Activated naive CD8-positive, alpha-beta T cell treated with anti-CD3 and anti-CD28 coated beads, Interleukin-2, amount 10 ng/mL, durations not matched to agents 7 days and 5 days (primary cell): Measurements from ENCODE around the gene ABCG5. TPM values are rescaled to one million over a fixed set of nuclear protein-coding genes. Genes with fewer than 3 reads are reported as not detected.

Experiments
- ATAC-seq: fragments of 150-1000 bp; cut with Tn5 transposase; one replicate; pipeline ENCODE4 v1.10.0; 2021; ENCODE audit warnings: low read depth, moderate library complexity
- POLR2A ChIA-PET: fragments of 350-600 bp; sonication (Branson Sonifier 250); formaldehyde crosslinking; loops from one replicate; lab custom pipeline; 2021; ENCODE audit warnings: antibody characterized with exemption; lab: Charles Lee
- DNase-seq: peaks from one replicate; pipeline ENCODE4 v3.0.0; 2021
- H3K27ac Mint-ChIP-seq: one replicate; pipeline ENCODE4 v1.8.0; 2022; ENCODE audit warnings: mild to moderate bottlenecking, mixed read lengths
- H3K27me3 Mint-ChIP-seq: one replicate; pipeline ENCODE4 v1.8.0; 2022; ENCODE audit warnings: mild to moderate bottlenecking, moderate library complexity, mixed read lengths
- H3K36me3 Mint-ChIP-seq: one replicate; pipeline ENCODE4 v1.8.0; 2021; ENCODE audit warnings: mild to moderate bottlenecking, mixed read lengths
- H3K4me1 Mint-ChIP-seq: one replicate; pipeline ENCODE4 v1.8.0; 2021; ENCODE audit warnings: mixed read lengths
- H3K4me3 Mint-ChIP-seq: one replicate; pipeline ENCODE4 v1.8.0; 2022; ENCODE audit warnings: mild to moderate bottlenecking, moderate library complexity, mixed read lengths
- H3K9me3 Mint-ChIP-seq: one replicate; pipeline ENCODE4 v1.8.0; 2021; ENCODE audit warnings: mixed read lengths
- total RNA-seq, 2 experiments: library from RNA; stranded (reverse); gene quantifications; one replicate each; pipeline ENCODE4 v1.2.3, GENCODE V29; 2021

ABCG5 gene
- total RNA-seq, 2 experiments from 2014 or later: not detected

DNA sequence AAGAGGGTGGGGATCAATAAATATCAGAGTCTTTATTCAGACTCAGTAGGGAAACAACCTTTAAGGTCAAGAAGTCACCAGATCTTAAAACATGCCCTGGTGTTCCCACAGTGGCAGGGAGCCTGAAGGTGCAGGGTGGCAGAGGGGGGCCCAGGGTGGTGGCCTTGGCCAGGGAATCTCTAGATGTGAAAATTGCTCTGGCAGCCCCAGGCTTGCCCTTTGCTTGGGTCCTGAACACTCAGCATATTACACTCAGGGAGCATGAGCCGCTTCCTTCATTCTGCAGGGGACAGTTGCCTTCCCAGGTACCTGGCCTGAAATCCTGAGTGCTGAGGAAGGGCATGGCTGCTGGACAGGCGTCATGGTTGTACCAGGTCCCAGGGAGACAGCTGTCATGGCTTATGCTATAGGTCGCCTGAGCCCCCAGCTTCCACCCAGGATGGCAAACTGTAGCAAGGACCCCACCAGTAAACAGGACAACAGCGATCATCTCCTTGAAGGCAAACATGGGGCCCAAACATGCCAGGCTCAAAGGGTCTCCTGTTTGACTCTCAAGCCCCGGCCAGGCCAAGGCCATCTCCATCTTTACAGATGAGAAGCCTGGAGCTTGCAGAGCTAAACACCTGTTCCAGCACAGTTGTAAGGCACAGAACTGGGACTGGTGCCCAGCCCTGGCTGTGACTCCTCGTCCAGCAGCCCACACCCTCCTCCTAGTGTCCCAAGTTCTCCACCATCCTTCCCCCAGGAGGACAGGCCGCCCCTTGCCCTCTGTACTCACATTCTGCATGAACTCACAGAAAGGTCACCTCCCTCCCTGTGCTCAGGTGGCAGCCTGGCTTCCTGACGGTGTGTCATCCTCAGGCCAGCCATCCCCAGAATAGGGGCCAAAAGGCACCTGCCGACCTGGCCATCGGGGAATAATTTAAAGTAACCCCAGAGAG, 14.8 kb upstream of the ABCG5 start:
- POLR2A ChIA-PET: interaction anchor here (0.7 kb wide), 1 partner anchor 216 kb away, joined by 3 read pairs; the partner anchor contains the start of gene PLEKHH2
- H3K36me3 Mint-ChIP-seq: no peaks in the 10 kb centered on the region
- H3K9me3 Mint-ChIP-seq: no peaks in the 10 kb centered on the region
- H3K4me3 Mint-ChIP-seq: no peak overlapping the region
- DNase-seq: no peak
- H3K27ac Mint-ChIP-seq: no peak overlapping the region
- ATAC-seq: no peak
- peaks cover 44% of the 10 kb centered on the region for H3K27me3 Mint-ChIP-seq
- H3K4me1 Mint-ChIP-seq: no peaks in the 10 kb centered on the region

DNA sequence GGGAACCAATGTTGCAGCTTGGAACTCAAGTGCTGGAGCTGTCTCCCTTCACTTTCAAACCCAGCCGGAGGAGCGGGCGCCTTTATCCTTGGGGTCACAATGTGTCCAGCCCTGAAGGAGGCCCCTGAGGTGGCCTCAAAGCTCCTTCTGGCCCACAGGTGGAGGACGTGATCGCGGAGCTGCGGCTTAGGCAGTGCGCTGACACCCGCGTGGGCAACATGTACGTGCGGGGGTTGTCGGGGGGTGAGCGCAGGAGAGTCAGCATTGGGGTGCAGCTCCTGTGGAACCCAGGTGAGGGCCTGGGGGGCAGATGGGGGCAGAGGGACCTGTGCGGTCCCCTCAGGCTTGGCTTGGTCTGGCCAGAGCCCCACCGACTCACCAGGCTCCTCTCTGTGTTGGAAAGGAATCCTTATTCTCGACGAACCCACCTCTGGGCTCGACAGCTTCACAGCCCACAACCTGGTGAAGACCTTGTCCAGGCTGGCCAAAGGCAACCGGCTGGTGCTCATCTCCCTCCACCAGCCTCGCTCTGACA, 13.6 kb upstream of the ABCG5 start:
- H3K27ac Mint-ChIP-seq: no peak overlapping the region
- ATAC-seq: no peak
- POLR2A ChIA-PET: interaction anchor here (0.5 kb wide), 1 partner anchor 45 kb away, joined by 3 read pairs; no protein-coding TSS in a partner anchor
- H3K9me3 Mint-ChIP-seq: no peaks in the 10 kb centered on the region
- H3K4me3 Mint-ChIP-seq: no peak overlapping the region
- H3K27me3 Mint-ChIP-seq: peaks cover 34% of the 10 kb centered on the region
- DNase-seq: no peak
- no peaks in the 10 kb centered on the region for H3K4me1 Mint-ChIP-seq
- no peaks in the 10 kb centered on the region for H3K36me3 Mint-ChIP-seq

DNA sequence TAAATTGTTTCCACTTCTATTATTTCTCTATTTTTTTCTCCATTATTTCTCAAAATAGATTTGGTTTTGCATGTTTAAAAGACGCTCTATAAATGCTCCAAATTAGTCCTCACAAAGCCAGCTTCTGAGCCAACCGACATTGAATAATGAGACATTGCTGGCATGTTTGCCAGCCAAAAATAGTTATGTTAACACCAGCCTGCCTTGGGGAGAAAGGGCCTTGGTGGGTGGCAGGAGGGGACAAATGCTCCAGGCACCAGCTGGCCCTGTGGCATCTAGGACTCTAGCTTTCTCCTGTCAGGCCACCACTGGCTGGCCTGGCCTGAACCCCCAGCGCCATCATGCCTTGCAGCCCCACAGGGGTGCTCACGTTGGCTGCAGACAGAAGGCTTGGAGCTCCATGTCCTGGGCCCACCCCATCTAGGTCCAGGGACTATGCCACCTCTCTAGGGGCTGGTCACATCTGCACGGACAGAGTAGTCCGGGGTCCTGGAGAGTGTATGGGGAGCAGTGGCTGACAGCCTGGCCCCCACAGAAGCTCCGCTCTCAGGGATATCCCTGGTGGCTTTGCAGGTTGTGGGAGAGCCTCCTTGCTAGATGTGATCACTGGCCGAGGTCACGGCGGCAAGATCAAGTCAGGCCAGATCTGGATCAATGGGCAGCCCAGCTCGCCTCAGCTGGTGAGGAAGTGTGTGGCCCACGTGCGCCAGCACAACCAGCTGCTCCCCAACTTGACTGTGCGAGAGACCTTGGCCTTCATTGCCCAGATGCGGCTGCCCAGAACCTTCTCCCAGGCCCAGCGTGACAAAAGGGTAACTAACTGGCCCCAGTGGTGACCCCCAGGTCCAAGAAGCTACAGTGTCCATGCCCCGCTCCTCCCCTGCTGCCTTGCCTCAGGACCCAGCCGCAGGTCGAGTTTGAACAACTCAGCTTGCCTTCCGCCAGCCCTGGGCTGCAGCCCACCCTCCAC, 12.7 kb upstream of the ABCG5 start:
- DNase-seq (no peak), ATAC-seq (no peak)
- Mint-ChIP-seq H3K9me3 (no peaks in the 10 kb centered on the region), H3K27ac (no peak overlapping the region), H3K4me1 (no peaks in the 10 kb centered on the region), H3K4me3 (no peak overlapping the region), H3K36me3 (no peaks in the 10 kb centered on the region), H3K27me3 (peaks cover 27% of the 10 kb centered on the region)
- POLR2A ChIA-PET: no interaction called here

DNA sequence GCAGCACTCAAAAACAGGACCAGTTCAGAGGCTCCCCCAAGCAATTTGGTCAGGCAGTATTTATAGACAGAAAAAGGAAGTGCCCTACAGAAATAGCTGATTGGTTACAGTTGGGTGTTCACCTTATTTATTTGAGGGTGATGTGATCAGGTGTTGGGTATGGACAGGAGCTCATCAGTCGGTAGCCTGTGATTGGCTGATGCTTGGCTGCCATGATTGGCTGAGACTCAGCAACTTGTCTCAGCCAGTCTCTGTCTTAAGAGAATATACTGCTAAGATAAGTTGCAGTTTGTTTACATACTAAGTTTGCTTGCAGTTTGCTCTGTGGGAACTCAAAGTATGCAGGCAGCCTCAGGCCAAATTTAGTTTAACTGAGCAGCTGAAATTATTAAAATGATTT, 9.6 kb upstream of the ABCG5 start:
- Mint-ChIP-seq H3K4me1 (no peaks in the 10 kb centered on the region), H3K9me3 (no peaks in the 10 kb centered on the region), H3K27ac (no peak overlapping the region), H3K36me3 (no peaks in the 10 kb centered on the region), H3K4me3 (no peak overlapping the region), H3K27me3 (peaks cover 10% of the 10 kb centered on the region)
- DNase-seq: no peak
- POLR2A ChIA-PET: no interaction called here
- ATAC-seq: no peak

DNA sequence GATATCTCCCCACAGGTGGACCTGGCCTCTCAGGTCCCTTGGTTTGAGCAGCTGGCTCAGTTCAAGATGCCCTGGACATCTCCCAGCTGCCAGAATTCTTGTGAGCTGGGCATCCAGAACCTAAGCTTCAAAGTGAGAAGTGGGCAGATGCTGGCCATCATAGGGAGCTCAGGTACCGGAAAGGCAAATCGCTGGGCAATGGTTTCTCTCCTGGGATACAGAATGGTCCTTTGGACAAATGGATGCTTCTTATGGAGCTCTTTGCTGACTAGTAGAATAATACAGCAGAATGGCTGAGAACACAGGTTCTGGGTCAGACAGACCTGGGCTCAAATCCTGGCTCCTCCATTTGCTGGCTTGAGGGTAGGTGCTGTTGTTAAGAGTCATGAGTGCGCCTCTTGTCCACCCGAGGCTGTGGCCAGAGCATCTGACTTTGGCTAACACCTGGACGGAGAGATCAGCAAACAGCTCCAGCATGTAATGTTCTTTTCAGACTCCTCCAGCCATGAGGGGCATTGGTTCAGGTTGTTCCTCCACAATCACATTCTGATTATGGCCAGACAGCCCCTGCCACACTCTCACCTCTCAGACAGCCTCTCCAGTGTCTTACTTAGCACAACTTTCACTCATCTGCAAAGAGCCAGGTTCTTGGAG, 7.6 kb upstream of the ABCG5 start:
- Mint-ChIP-seq H3K36me3 (no peaks in the 10 kb centered on the region), H3K4me1 (no peaks in the 10 kb centered on the region), H3K27ac (no peak overlapping the region), H3K4me3 (no peak overlapping the region), H3K9me3 (no peaks in the 10 kb centered on the region), H3K27me3 (peaks cover 10% of the 10 kb centered on the region)
- POLR2A ChIA-PET: interaction anchor here (0.5 kb wide), 1 partner anchor 1279 kb away, joined by 3 read pairs; no protein-coding TSS in a partner anchor
- DNase-seq (no peak), ATAC-seq (no peak)

DNA sequence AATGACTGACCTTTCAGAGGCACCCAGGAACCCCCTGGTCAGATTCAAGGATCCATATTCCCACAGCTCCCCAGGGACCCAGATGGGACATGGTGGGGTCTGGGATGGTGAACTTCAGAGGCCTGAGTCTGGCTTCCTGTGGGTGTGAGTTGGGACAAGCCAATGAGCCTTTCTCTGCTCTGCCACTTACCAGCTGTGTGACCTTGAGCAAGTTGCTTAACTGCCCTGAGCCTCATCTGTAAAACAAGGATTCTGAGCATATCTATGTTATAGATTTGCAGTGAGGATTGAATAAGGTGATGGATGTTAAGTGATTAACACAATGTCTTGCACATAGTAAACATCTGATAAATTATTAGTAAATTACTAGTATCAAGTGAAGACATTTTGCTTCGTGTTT, 6.5 kb upstream of the ABCG5 start:
- H3K27me3 Mint-ChIP-seq: peaks cover 13% of the 10 kb centered on the region
- no peak for ATAC-seq
- DNase-seq: no peak
- POLR2A ChIA-PET: no interaction called here
- no peaks in the 10 kb centered on the region for H3K4me1 Mint-ChIP-seq
- H3K36me3 Mint-ChIP-seq: no peaks in the 10 kb centered on the region
- no peak overlapping the region for H3K27ac Mint-ChIP-seq
- no peak overlapping the region for H3K4me3 Mint-ChIP-seq
- no peaks in the 10 kb centered on the region for H3K9me3 Mint-ChIP-seq

DNA sequence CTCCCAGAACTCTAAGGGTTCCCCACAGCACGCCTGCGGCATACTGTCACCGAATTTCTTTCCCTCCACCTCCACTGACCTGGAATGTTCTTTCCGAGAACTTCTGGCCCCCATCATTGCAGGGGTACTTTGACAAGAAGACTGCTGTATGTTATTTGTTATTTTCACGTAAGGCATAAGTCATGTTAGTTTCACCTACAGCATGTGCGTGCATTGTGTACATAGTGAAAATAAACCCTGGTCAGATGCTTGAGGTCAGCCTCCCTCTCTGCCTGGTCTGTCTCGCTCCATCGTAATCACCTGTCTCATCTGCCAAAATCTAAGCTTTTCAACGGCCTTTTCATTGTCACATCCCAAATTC, 4.2 kb upstream of the ABCG5 start:
- H3K27ac Mint-ChIP-seq: no peak overlapping the region
- H3K4me3 Mint-ChIP-seq: no peak overlapping the region
- H3K4me1 Mint-ChIP-seq: no peaks in the 10 kb centered on the region
- no peak for DNase-seq
- no peaks in the 10 kb centered on the region for H3K36me3 Mint-ChIP-seq
- H3K27me3 Mint-ChIP-seq: peaks cover 10% of the 10 kb centered on the region
- POLR2A ChIA-PET: no interaction called here
- H3K9me3 Mint-ChIP-seq: no peaks in the 10 kb centered on the region
- ATAC-seq: no peak

DNA sequence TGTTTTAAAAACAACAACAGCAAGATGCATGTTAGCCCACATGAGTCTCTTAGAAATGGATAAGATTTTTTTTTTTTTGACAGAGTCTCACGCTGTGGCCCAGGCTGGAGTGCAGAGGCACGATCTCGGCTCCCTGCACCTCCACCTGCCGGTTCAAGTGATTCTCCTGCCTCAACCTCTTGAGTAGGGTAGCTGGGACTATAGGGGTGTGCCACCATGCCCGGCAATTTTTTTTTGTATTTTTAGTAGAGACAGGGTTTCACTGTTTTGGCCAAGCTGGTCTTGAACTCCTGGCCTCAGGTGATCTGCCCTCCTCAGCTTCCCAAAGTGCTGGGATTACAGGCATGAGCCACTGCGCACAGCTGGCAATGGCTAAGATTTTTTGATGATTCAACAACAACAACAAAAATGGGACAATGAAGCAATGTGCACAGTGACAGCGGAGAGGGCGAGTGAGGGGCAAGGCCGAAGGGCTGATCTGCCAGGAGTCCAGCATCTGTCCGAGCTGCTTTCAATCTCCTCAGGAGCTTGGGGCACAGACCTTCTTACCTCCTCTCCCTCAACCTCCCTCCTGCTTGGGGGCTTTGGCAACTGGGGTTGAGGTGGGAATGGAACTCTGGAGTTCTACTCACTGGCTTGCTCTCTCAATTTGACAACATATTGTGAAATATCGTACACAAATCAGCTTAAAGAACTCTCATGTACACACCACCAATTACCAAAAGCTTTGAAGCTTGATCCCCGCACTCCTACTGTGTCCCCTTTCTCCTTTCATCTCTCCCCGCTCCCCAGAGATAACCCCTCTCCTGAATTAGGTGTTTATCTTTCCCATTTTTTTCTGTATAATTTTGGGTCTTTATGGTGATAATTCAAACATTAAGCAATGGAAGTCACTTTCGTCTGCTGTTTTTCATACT, 3.6 kb upstream of the ABCG5 start:
- Mint-ChIP-seq H3K4me1 (no peaks in the 10 kb centered on the region), H3K36me3 (no peaks in the 10 kb centered on the region), H3K27ac (no peak overlapping the region), H3K27me3 (peaks cover 10% of the 10 kb centered on the region), H3K4me3 (no peak overlapping the region), H3K9me3 (no peaks in the 10 kb centered on the region)
- POLR2A ChIA-PET: no interaction called here
- DNase-seq: no peak
- ATAC-seq: no peak

DNA sequence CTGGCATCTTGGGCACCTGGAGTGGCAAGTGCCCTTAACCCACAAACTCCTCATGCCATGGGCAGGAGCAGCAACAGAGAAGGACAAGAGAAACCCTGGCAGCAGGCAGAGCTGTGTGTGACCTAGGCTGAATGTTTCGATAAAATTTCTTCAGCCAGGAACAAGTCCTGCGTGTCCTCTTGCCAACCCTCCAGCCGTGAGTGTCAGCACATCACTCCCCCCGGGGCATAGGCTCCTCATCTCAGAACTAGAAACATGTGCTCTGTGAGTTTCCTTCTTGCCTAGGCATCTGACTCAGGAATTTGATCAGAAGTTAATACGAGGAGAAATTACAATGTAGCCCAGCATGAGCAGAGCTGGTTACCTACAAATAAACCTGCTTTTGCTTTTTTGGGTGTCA, 2.3 kb upstream of the ABCG5 start:
- Mint-ChIP-seq H3K4me3 (no peak overlapping the region), H3K27ac (no peak overlapping the region), H3K4me1 (no peaks in the 10 kb centered on the region), H3K27me3 (peaks cover 10% of the 10 kb centered on the region), H3K36me3 (no peaks in the 10 kb centered on the region), H3K9me3 (no peaks in the 10 kb centered on the region)
- no peak for DNase-seq
- POLR2A ChIA-PET: no interaction called here
- no peak for ATAC-seq

DNA sequence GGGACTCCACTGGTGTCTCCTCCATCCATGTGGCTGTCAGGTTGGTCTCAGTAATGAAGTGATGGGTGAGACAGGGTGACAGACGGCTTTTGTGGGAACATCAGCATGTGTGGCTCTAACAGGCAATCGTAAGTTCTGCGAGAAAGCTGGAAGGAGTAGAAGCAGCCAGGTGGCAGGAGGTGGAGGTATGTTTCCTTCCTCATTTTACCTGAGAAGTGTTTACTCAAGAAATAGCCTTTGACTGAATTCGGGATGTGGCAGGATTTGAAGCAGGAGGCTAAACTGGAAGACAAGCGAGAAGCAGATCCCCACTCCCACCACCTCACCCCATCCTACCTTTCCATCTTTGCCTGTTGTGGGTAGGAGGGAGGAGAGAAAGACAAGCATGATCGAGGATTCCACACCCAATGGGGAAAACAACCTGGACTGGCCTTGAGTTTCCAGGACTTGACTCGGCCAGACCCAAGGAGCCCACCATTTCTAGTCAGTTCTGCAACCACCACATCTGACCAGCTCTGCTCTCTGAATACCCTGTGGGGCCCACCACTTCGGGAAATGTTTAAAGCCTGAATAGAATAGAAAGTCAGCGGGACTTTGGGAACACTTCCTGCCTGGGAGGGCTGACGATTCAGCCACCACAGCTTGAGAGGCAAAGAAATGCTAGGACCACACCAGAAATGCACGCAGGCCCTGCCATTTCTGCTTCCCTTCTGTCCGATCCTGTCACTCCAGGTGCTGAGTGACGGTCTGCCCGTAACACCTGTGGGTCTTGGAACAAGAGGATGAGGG, 1.3 kb upstream of the ABCG5 start:
- Mint-ChIP-seq H3K9me3 (no peaks in the 10 kb centered on the region), H3K27ac (no peak overlapping the region), H3K27me3 (peaks cover 10% of the 10 kb centered on the region), H3K4me3 (no peak overlapping the region), H3K36me3 (no peaks in the 10 kb centered on the region), H3K4me1 (no peaks in the 10 kb centered on the region)
- DNase-seq: no peak
- POLR2A ChIA-PET: no interaction called here
- no peak for ATAC-seq

DNA sequence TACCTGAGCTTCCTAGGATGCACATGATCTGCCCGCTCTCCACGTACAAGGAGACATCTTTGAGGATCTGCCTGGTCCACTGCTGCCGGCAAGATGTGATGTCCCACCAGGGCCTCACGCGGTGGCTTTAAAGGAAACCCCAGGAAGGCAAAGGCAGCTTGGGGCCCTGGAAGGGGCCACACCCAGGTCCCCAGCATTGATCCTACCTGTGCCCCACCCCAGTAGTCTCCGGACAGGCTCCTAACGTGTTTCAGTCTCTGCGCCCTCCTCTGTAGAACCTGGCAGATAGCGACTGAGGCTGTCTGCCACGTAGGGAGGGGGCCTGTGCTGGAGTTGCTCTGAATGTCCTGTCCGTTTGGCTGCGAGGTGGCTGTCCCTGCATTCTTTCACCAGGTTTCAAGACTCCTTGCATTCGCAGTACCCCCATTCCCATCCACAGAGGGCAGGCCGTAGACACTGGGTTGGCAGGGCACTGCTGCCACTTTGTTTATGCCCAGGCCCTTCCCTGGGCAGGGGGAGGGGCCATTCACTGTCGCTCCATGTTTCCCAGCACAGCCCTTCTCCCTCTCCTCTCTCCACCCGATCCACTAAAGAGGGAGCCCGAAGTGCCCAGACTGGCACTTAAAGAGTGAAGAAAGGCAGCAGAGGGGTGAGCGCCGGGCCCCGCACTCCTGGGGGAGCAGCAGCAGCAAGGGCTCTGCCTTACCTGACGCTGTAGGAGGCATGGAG, 644 bp downstream of the ABCG5 start:
- no peak for DNase-seq
- POLR2A ChIA-PET: no interaction called here
- Mint-ChIP-seq H3K4me3 (no peak overlapping the region), H3K27ac (no peak overlapping the region), H3K36me3 (no peaks in the 10 kb centered on the region), H3K9me3 (no peaks in the 10 kb centered on the region), H3K27me3 (peaks cover 14% of the 10 kb centered on the region), H3K4me1 (no peaks in the 10 kb centered on the region)
- ATAC-seq: no peak
